HG03039 (cell line): ENCODE measurements around the gene LCN9.
"Not testable (repeated sequence)": the region's sequence is repeated elsewhere in the genome, so short reads cannot be mapped to it uniquely, and the experiment has no call there.

Source experiments
- ATAC-seq: cut with Tn5 transposase; IDR thresholded peaks from one replicate; pipeline ENCODE4 v1.9.1; 2021; ENCODE audit warnings: mild to moderate bottlenecking, moderate library complexity; ENCODE audit not compliant: unreplicated experiment

The LCN9 gene, protein sequence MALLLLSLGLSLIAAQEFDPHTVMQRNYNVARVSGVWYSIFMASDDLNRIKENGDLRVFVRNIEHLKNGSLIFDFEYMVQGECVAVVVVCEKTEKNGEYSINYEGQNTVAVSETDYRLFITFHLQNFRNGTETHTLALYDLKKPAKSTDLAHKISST

DNA sequence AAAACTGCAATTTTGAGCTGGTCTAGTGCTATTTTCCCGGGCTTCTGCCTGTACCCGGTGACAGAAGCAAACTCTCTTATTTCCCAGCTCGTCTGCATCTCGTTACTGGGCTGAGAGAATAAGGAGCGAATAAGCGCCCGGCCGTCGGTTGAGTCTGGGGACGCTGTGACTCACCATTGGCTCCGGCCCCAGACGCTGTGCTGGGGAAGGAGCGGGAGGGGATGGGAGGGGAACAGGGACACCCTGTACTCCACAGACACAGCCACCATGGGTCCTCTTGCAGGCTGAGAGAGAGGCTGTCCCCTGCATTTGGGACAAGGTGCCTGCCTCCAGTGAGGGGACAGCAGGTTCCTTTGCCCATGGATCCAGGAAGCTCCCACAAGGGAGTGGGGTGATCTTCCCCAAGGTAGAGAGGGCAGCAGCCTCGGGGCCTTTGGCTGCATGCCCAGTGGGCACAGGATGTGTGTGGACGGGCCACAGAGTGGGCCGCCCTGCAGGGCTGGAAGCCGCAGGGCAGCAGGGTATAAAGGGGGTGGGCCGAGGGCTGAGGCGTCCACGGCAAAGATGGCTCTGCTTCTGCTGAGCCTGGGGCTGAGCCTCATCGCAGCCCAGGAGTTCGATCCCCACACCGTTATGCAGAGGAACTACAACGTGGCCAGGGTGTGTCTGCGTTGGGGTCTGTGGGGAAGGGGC is at the start of gene LCN9:
Gene LCN9 (plus strand): TSS at position 552 of the 693 bp plus-strand sequence. CDS start 13 bp downstream, at position 565.
- ATAC-seq: no peak

DNA sequence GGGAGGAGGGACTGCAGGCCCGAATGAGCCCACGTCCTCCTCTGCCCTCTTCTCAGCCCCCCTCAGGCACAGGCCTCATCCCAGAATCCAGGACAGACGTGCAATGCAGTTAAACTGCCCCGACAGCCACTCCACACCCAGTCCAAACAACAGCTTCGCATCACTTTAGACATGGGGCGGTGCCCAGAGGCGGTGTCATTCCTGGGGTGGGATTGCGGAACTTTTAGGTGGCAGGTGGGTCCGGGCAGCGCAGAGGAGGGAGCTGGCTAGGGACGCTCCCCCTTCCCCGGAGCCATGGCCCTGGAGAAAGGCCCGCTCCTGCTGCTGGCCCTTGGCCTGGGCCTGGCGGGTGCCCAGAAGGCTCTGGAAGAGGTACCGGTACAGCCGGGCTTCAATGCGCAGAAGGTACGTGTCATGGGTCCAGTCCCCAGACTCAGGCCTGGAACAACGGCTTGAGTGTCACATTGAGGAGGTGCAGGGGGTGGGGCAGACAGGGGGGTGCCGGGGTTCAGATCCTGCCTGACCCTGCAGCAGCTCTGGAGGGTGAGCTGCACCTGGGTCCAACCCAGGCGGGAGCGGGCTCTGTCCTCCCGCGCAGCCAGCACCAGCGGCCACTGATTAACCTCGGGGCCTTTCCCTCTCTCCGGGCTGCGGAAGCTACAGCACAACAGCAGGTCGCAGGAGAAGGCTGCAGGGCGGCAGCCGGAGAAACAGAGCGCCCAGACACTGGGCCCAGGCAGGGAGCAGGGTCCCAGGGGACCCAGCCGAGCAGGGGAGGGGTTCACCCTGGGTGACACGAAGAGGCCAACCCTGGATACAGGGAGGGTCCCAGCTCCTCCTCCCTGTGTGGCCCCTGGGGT is 48.9 kb upstream of the LCN9 start:
- no peak for ATAC-seq

DNA sequence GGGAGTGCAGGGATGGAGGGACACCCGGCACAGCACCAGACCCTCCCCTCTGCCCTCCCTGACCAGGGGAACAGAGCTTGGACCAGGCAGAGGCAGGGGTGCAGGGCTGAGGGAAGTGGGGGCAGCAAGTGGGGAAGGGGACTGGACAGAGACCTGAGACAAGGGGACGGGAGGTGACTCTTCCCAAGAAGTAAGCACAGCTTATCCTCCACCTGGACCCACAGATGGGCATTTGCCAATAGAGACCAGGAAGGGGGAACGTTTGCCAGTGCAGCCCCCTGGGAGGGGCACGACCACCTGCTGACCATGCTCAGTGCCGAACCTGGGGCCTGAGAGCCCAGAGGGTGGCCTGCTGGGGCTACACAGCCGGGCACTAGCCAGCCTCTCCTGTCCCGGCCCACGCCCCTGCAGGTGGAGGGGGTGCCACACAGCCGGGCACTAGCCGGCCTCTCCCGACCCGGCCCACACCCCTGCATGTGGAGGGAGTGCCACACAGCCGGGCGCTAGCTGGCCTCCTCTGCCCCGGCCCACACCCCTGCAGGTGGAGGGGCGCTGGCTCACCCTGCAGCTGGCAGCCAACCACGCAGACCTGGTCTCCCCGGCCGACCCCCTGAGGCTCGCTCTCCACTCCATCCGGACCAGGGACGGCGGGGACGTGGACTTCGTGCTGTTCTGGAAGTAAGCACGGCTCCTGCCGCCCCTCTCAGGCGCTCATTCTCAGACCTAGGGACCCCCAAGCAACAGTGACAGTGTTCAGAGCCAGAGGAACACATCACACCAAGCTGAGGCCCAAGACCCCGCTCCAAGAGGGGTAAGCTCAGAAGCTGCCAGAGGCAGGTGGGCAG is 48.1 kb upstream of the LCN9 start:
- no peak for ATAC-seq

GRCh38 chr9:135615666-135616618 is 47.2 kb upstream of the LCN9 start:
- no peak for ATAC-seq

DNA sequence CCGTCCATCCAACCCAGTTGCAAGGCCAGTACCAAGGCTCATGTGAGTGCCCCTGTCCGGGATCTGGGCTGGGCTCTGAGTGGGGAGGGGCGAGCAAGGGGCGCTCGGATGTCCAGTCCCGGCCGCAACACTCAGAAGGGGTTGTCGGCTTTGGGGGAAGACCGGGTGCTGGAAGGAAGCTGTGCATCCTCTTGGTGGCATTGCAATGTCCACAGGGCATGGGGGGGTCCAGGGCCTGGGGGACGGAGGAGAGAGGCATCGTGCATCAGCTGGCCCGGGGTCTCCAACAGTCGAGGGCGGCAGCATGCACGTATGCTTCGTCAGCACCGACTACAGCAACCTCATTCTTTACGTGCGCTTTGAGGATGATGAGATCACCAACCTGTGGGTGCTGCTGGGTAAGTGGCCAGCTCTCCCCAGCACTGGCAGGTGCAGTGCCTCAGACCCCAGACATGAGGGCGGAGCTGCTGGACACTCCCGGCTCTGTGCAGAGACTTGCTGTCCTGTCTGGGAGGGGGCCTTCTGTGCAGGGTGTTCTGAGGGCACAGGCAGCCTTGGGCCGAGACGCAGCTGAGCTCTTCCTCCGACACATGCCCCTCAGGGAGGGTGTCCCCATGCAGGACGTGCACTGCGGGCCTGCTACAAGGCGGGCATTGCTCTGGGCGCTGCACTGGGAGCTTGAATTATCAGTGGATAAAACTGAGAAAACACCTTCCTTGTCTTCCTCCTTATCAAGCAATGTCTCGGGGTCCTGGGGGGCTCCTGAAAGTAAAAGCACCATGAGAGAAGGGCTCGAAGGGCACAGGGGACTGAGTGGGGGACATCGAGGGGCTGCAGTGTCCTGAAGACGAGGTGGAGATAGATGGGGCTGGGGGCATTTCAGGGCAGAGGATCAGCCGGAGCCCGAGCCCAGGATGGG is 46.2 kb upstream of the LCN9 start:
- ATAC-seq: no peak

DNA sequence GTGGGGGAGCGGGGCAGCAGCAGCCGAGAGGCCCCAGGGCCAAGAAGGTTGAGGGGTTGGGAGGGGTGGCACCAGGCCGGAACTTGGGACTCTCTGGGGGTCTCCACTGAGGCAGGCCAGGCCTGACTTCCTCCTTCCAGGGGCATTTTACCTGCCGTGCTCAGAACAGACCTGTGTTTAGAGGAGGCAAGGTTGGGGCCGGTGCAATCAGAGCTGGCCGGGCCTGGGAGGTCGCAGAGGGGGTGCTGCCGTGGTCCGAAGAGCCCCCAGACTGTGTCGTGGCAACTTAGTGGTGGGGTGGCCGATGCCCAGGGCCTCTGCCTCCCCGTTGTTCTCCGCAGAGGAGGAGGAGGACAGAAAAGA is 45.6 kb upstream of the LCN9 start:
- no peak for ATAC-seq

- no peak for ATAC-seq
These were observed 45.1 kb upstream of the LCN9 start for GRCh38 chr9:135617991-135618411.

GRCh38 chr9:135618866-135619598 is 44.1 kb upstream of the LCN9 start:
- no peak for ATAC-seq

GRCh38 chr9:135619599-135619886 is 43.6 kb upstream of the LCN9 start:
- no peak for ATAC-seq

DNA sequence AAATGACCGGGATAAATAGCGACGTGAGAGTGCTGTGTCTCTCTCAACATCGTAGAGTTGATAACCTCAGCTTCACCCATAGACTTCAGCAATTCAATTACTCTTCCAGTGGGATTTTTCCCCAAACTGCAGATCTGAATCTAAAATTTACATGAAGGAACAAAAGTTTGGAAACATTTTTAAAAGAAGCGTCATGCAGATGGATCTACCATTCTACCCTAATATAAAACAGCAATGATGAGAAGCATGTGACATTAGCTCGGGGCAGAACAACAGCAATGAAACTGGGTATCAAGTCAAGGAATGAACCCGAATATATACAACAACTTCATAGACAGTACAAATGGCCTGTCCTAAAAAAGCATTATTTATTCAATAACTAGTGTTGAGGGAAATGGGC is 42.6 kb upstream of the LCN9 start:
- ATAC-seq: no peak

GRCh38 chr9:135622415-135623020 is 40.6 kb upstream of the LCN9 start:
- ATAC-seq: no peak

DNA sequence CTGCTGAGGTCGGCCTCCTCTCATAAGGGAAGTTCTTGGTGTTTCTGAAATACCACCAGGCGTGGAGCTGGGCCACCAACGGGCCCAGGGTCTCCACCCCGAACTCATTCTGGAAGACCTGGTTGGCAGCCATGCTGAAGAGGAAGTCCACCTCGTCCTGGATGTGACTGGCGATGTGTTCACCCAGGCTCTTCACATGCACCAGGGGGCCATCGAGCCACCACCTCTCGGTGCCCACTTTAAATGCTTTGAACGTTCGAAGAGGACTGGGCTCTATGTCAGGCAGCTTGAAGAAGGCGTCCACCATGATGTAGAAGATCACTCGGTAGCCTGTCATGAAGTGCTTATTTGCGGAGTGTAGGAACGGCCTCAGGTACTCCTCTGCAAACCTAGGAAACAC is 38.8 kb upstream of the LCN9 start:
- no peak for ATAC-seq

- no peak for ATAC-seq
These were observed 30.3 kb upstream of the LCN9 start for GRCh38 chr9:135632841-135633240.

DNA sequence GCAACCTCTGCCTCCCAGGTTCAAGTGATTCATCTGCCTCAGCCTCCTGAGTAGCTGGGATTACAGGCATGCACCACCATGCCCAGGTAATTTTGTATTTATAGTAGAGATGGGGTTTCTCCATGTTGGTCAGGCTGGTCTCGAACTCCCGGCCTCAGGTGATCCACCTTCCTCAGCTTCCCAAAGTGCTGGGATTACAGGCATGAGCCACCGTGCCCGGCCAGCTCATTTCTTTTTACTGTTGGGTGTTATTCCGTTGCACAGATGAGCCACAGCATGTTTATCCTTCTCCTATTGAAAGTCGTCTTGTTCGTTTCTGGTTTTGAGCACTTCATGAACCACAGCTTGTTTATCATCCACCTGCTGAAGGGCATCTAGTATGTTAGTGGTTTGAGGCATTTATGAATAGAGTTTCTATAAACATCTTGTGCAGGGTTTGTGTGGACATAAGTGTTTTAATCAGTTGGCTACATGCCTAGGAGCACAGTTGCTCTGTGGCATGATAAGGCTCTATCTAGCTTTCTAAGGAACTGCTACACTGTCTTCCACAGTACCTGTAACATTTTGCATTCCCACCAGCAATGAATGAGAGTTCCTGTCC is 26.1 kb upstream of the LCN9 start:
- not testable (repeated sequence) for ATAC-seq

GRCh38 chr9:135639196-135639595 is 23.9 kb upstream of the LCN9 start, which contains the start of gene GLT6D1:
Gene GLT6D1, minus strand, starts transcription at chr9:135639540. Its CDS starts 353 bp downstream, at chr9:135639187.
- ATAC-seq: no peak

DNA sequence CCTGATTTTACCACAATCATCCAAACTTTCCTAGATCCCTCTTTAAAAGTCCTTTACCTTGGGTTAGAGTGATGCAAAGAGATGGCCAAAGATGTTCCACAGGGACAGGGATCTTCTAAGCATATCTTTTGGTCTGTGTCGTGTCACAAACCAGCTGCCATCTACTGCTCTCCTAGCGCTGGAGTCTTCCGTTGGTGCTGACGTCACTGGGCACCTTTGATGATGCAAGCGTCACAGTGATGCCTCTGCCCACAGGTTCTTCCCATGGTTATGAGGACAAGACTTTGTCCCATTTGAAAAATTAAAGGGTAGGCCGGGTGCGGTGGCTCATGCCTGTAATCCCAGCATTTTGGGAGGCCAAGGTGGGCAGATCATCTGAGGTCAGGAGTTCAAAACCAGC is 22.1 kb upstream of the LCN9 start:
- no peak for ATAC-seq

- no peak for ATAC-seq
These were observed 21.4 kb upstream of the LCN9 start for GRCh38 chr9:135641745-135642144.
